Mesothelial cell of epicardium (in vitro differentiated cells): Measurements from ENCODE around the gene CALHM3. TPM values are rescaled to one million over a fixed set of nuclear protein-coding genes. Genes with fewer than 3 reads are reported as not detected.
"Not testable (repeated sequence)": the region's sequence is repeated elsewhere in the genome, so short reads cannot be mapped to it uniquely, and the experiment has no call there.

Experiments
- DNase-seq, 2 experiments: peaks; one replicate each; pipeline ENCODE4 v3.0.0; 2021; ENCODE audit warnings: low spot score in 2 of 2; ENCODE audit not compliant: unreplicated experiment in 2 of 2
- H3K27ac Mint-ChIP-seq: 2 replicates; pipeline ENCODE4 v1.8.0; 2021; ENCODE audit warnings: mixed read lengths
- H3K27me3 Mint-ChIP-seq: 2 replicates; pipeline ENCODE4 v1.8.0; 2021; ENCODE audit warnings: low read depth, mixed read lengths
- H3K36me3 Mint-ChIP-seq: 2 replicates; pipeline ENCODE4 v1.8.0; 2021; ENCODE audit warnings: mixed read lengths
- H3K4me1 Mint-ChIP-seq: 2 replicates; pipeline ENCODE4 v1.8.0; 2021; ENCODE audit warnings: mixed read lengths
- H3K4me3 Mint-ChIP-seq: 2 replicates; pipeline ENCODE4 v1.8.0; 2021; ENCODE audit warnings: mild to moderate bottlenecking, moderate library complexity, mixed read lengths
- H3K9me3 Mint-ChIP-seq: 2 replicates; pipeline ENCODE4 v1.8.0; 2021; ENCODE audit warnings: mixed read lengths
- CTCF ChIP-seq: fragments of 200-600 bp; sonication (generic); IDR thresholded peaks from one replicate; pipeline ENCODE4 v1.5.0; 2021; ENCODE audit warnings: antibody characterized with exemption; ENCODE audit not compliant: unreplicated experiment
- total RNA-seq: library from RNA; stranded (reverse); gene quantifications from 3 replicates; pipeline ENCODE4 v1.2.1, GENCODE V29; 2021

The CALHM3 gene
- not detected in 3 replicates for total RNA-seq

DNA sequence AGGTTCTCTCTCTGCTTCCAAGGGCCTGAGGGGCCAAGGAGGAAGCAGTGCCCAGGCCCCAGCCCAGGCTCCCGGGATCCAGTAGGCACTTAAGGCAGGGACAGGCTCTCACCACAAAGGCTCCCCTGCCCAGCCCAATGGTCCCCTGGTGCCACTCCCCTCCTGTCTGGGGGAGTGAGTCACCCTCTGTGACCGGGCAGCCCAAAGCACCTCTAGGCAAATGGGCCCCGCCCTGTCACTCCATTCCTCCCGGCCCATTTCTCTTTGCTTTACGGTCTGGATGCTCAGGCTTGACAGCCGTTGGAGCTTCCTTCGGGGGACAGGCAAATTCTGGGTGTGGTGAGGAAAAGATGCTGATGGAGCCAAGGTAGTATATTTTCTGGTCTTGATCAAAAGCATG, at the start of gene CALHM3:
Gene CALHM3 (minus strand): TSS at position 106 of the 400 bp plus-strand sequence. CDS start 208 bp downstream, outside the sequence.
- H3K27me3 Mint-ChIP-seq = peaks cover 5% of the 10 kb centered on the region
- H3K27ac Mint-ChIP-seq = no peak within 1 kb of the TSS
- no peak for TF ChIP-seq CTCF
- no peak within 1 kb of the TSS for H3K4me3 Mint-ChIP-seq
- H3K36me3 Mint-ChIP-seq = no peaks in the 10 kb centered on the region
- no peak for DNase-seq
- no peaks in the 10 kb centered on the region for H3K9me3 Mint-ChIP-seq
- no peaks in the 10 kb centered on the region for H3K4me1 Mint-ChIP-seq

GRCh38 chr10:103528549-103528948, 49.5 kb upstream of the CALHM3 start:
- DNase-seq = no peak
- H3K27ac Mint-ChIP-seq = no peak overlapping the region
- H3K9me3 Mint-ChIP-seq = peaks cover 28% of the 10 kb centered on the region
- peaks cover 12% of the 10 kb centered on the region for H3K27me3 Mint-ChIP-seq
- no peak overlapping the region for H3K4me3 Mint-ChIP-seq
- TF ChIP-seq CTCF = no peak
- no peaks in the 10 kb centered on the region for H3K4me1 Mint-ChIP-seq
- no peaks in the 10 kb centered on the region for H3K36me3 Mint-ChIP-seq

- not testable (repeated sequence) for DNase-seq
- peaks cover 27% of the 10 kb centered on the region for H3K9me3 Mint-ChIP-seq
Measured at GRCh38 chr10:103527476-103527875, 48.4 kb upstream of the CALHM3 start.

GRCh38 chr10:103525901-103526300, 46.9 kb upstream of the CALHM3 start:
- Mint-ChIP-seq H3K4me3 (no peak overlapping the region), H3K36me3 (no peaks in the 10 kb centered on the region), H3K27ac (no peak overlapping the region), H3K9me3 (peaks cover 23% of the 10 kb centered on the region), H3K4me1 (no peaks in the 10 kb centered on the region), H3K27me3 (peaks cover 13% of the 10 kb centered on the region)
- TF ChIP-seq CTCF = no peak
- no peak for DNase-seq

More at GRCh38 chr10:103527476-103527875, 48.4 kb upstream of the CALHM3 start:
- H3K36me3 Mint-ChIP-seq, H3K27ac Mint-ChIP-seq, H3K4me1 Mint-ChIP-seq, H3K4me3 Mint-ChIP-seq: not testable (repeated sequence)
- H3K27me3 Mint-ChIP-seq = peaks cover 13% of the 10 kb centered on the region

- DNase-seq = no peak
- Mint-ChIP-seq H3K27ac (no peak overlapping the region), H3K4me1 (no peaks in the 10 kb centered on the region), H3K9me3 (peaks cover 12% of the 10 kb centered on the region), H3K4me3 (no peak overlapping the region), H3K27me3 (peaks cover 14% of the 10 kb centered on the region), H3K36me3 (no peaks in the 10 kb centered on the region)
- no peak for TF ChIP-seq CTCF
Measured at GRCh38 chr10:103523683-103524082, 44.6 kb upstream of the CALHM3 start.

GRCh38 chr10:103522006-103522405, 43.0 kb upstream of the CALHM3 start:
- H3K4me1 Mint-ChIP-seq, DNase-seq, H3K4me3 Mint-ChIP-seq, H3K27ac Mint-ChIP-seq, H3K36me3 Mint-ChIP-seq: not testable (repeated sequence)
- Mint-ChIP-seq H3K27me3 (peaks cover 18% of the 10 kb centered on the region), H3K9me3 (peaks cover 12% of the 10 kb centered on the region)

GRCh38 chr10:103519798-103520197, 40.8 kb upstream of the CALHM3 start:
- H3K36me3 Mint-ChIP-seq = no peaks in the 10 kb centered on the region
- no peak for TF ChIP-seq CTCF
- no peak for DNase-seq
- peaks cover 5% of the 10 kb centered on the region for H3K9me3 Mint-ChIP-seq
- H3K27ac Mint-ChIP-seq = no peak overlapping the region
- H3K4me1 Mint-ChIP-seq = no peaks in the 10 kb centered on the region
- H3K4me3 Mint-ChIP-seq = no peak overlapping the region
- H3K27me3 Mint-ChIP-seq = peaks cover 22% of the 10 kb centered on the region
